ENCODE results near the gene NOVA2.

NOVA2 gene

GRCh38 chr19:45962021-45962420 lies 11.6 kb downstream of the NOVA2 start:
- DNase-seq (ENCODE audit: low read depth) = no peak

- DNase-seq (ENCODE audit: low read depth) = no peak
Observed at GRCh38 chr19:45960595-45961235, 12.9 kb downstream of the NOVA2 start.

GRCh38 chr19:45959517-45960025 lies 14.1 kb downstream of the NOVA2 start:
- DNase-seq (ENCODE audit: low read depth) = no peak

- no peak for DNase-seq (ENCODE audit: low read depth)
Observed at GRCh38 chr19:45958769-45959516, 14.7 kb downstream of the NOVA2 start.

- DNase-seq (ENCODE audit: low read depth) = no peak
Observed at GRCh38 chr19:45958320-45958719, 15.3 kb downstream of the NOVA2 start.

GRCh38 chr19:45955905-45956608 lies 17.6 kb downstream of the NOVA2 start:
- DNase-seq (ENCODE audit: low read depth) = no peak

- no peak for DNase-seq (ENCODE audit: low read depth)
Observed at GRCh38 chr19:45954156-45954555, 19.5 kb downstream of the NOVA2 start.

- DNase-seq (ENCODE audit: low read depth) = no peak
Observed at GRCh38 chr19:45953676-45954075, 20.0 kb downstream of the NOVA2 start.

- DNase-seq (ENCODE audit: low read depth) = peak; percentile 13
Observed at GRCh38 chr19:45952686-45953505, 20.8 kb downstream of the NOVA2 start.

- DNase-seq (ENCODE audit: low read depth) = no peak
Observed at GRCh38 chr19:45952341-45952685, 21.4 kb downstream of the NOVA2 start.

GRCh38 chr19:45947926-45948325 lies 25.7 kb downstream of the NOVA2 start:
- no peak for DNase-seq (ENCODE audit: low read depth)

GRCh38 chr19:45940515-45940805 lies 33.2 kb downstream of the NOVA2 start:
- no peak for DNase-seq (ENCODE audit: low read depth)

- no peak for DNase-seq (ENCODE audit: low read depth)
Observed at GRCh38 chr19:45939792-45940514, 33.7 kb downstream of the NOVA2 start.

- DNase-seq (ENCODE audit: low read depth) = no peak
Observed at GRCh38 chr19:45938733-45939319, 34.8 kb downstream of the NOVA2 start.

GRCh38 chr19:45935267-45935666 lies 38.4 kb downstream of the NOVA2 start:
- DNase-seq (ENCODE audit: low read depth) = no peak

GRCh38 chr19:45934551-45935230 lies 39.0 kb downstream of the NOVA2 start:
- DNase-seq (ENCODE audit: low read depth) = no peak

- DNase-seq (ENCODE audit: low read depth) = no peak
Observed at GRCh38 chr19:45933759-45934158, 39.9 kb downstream of the NOVA2 start.

- no peak for DNase-seq (ENCODE audit: low read depth)
Observed at GRCh38 chr19:45931055-45931454, 42.6 kb downstream of the NOVA2 start.

GRCh38 chr19:45929247-45929646 lies 44.4 kb downstream of the NOVA2 start:
- DNase-seq (ENCODE audit: low read depth) = no peak

- DNase-seq (ENCODE audit: low read depth) = peak; percentile 82
Observed at GRCh38 chr19:45927565-45928261, 46.0 kb downstream of the NOVA2 start.
